Ovary (tissue), 3 donors: Measurements from ENCODE around the gene KPTN.

ENCODE experiments used
- EP300 ChIP-seq: sonication (generic); formaldehyde crosslinking; IDR thresholded peaks from one replicate; pipeline ENCODE4 v1.6.1; 2017; ENCODE audit warnings: antibody characterized with exemption
- POLR2A ChIP-seq: fragments of 450-650 bp; IDR thresholded peaks from one replicate; pipeline ENCODE4 v1.6.1; 2017; ENCODE audit warnings: antibody characterized with exemption, mild to moderate bottlenecking, moderate library complexity
- TF ChIP-seq, protein P1 (sequence below), 3 donors: fragments of 450-650 bp in 2 of 3; fragments of 200-600 bp in 1 of 3; IDR thresholded peaks; one replicate each; pipeline versions ENCODE4 v1.5.1 to v1.8.0; 2016 to 2022; ENCODE audit warnings: antibody characterized with exemption in 3 of 3, mild to moderate bottlenecking in 1 of 3
- donor health status: DM: no; HTN: no; CAD: no.

DNA sequence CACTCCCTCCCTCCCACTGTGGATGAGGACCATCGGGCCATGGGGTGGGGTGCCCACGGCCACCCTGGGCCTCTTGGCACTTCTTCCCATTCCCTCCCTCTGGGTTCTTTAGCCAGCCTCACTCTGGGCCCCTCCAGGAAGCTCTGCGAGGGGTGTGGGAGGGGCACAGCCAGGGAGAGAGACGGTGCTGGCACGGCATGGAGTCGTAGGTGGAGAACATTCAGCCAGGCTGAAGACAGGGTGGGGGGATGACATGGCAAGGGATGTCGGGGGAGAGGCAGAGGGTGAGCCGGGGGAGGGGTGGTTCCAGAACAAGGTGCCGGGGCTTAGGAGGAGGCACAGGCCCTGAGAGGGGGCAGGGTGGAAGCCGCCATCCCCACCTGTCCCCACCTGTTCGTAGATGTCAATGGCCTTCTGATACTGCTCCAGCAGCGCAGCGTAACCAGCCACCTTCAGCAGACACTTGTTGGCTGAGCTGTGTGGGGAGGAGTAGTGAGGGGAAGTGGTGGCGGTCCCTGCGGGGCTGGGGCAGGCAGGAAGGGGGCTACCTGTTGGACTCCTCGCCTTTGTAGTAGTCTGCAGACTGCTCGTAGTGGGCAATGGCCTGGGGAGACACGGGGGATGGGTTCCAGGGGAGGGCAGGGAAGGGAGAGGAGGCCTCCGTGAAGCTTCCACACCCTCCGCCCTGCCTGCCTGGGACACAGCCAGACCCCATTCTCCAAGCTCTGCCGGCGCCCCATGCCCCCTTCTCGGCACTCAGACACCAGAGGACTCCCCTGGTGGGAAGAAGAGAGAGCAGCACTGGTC lies 8.8 kb upstream of the KPTN start:
- no peak for TF ChIP-seq EP300
- TF ChIP-seq, protein P1, sequence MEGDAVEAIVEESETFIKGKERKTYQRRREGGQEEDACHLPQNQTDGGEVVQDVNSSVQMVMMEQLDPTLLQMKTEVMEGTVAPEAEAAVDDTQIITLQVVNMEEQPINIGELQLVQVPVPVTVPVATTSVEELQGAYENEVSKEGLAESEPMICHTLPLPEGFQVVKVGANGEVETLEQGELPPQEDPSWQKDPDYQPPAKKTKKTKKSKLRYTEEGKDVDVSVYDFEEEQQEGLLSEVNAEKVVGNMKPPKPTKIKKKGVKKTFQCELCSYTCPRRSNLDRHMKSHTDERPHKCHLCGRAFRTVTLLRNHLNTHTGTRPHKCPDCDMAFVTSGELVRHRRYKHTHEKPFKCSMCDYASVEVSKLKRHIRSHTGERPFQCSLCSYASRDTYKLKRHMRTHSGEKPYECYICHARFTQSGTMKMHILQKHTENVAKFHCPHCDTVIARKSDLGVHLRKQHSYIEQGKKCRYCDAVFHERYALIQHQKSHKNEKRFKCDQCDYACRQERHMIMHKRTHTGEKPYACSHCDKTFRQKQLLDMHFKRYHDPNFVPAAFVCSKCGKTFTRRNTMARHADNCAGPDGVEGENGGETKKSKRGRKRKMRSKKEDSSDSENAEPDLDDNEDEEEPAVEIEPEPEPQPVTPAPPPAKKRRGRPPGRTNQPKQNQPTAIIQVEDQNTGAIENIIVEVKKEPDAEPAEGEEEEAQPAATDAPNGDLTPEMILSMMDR (IDR thresholded peaks at IDR 0.05): no peak
- no peak for TF ChIP-seq POLR2A
